ENCODE data around the gene TPM4. TPM values are rescaled to one million over a fixed set of nuclear protein-coding genes. Genes with fewer than 3 reads are reported as not detected.

The TPM4 gene
- total RNA-seq, 1 donor from 2014 or later: 275 TPM

DNA sequence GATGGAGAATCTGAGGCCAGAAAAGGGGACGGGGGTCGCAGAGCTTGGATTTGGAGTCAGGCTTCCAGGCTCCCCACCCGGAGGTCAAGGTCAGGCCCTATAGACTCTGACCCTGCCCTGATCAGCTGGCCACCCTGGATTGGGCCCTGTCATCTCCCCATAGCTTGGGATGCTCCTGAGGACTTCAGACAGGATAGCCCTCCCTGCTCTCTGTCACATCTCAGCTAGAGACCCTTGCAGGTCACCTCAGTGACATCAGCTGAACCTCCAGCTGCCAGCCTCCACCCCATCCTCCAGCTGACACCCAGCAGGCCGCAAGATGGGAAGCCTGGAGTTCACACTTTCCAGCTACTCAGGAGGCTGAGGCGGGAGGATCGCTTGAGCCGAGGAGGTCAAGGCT is 2.8 kb upstream of the TPM4 start:
- Mint-ChIP-seq H3K36me3 (ENCODE audit: insufficient read depth) (no peaks in the 10 kb centered on the region), H3K27me3 (no peaks in the 10 kb centered on the region), H3K27ac (no peak overlapping the region), H3K9me3 (ENCODE audit: low read depth) (no peaks in the 10 kb centered on the region), H3K4me3 (ENCODE audit: low read depth) (no peak overlapping the region), H3K4me1 (ENCODE audit: low read depth) (peaks cover 11% of the 10 kb centered on the region)
- no peak for DNase-seq (ENCODE audit: low spot score, unreplicated experiment)
- TF ChIP-seq, protein P1, sequence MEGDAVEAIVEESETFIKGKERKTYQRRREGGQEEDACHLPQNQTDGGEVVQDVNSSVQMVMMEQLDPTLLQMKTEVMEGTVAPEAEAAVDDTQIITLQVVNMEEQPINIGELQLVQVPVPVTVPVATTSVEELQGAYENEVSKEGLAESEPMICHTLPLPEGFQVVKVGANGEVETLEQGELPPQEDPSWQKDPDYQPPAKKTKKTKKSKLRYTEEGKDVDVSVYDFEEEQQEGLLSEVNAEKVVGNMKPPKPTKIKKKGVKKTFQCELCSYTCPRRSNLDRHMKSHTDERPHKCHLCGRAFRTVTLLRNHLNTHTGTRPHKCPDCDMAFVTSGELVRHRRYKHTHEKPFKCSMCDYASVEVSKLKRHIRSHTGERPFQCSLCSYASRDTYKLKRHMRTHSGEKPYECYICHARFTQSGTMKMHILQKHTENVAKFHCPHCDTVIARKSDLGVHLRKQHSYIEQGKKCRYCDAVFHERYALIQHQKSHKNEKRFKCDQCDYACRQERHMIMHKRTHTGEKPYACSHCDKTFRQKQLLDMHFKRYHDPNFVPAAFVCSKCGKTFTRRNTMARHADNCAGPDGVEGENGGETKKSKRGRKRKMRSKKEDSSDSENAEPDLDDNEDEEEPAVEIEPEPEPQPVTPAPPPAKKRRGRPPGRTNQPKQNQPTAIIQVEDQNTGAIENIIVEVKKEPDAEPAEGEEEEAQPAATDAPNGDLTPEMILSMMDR (IDR thresholded peaks at IDR 0.05; ENCODE audit: unreplicated experiment): no peak

DNA sequence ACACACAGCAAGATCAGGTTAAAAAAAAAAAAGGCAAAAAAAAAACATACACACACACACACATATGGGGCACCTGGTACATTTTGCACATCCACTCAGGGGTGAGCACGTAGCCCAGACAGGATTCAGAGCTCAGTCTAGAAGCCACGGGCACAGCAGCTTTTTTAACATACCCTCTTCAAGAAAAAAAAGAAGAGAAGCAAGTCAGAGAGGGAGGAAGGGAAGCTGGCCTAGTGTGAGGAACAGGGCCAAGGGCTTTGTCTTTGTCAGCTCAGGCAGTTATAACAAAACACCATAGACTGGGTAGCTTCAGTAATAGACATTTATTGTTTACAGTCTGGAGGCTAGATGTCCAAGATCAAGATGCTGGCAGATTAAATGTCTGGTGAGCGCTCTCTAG is 2.3 kb upstream of the TPM4 start:
- TF ChIP-seq, protein P1 (IDR thresholded peaks at IDR 0.05; ENCODE audit: unreplicated experiment): no peak
- DNase-seq (ENCODE audit: low spot score, unreplicated experiment): no peak
- Mint-ChIP-seq H3K4me3 (ENCODE audit: low read depth) (peak overlapping the region; percentile 17), H3K4me1 (ENCODE audit: low read depth) (peaks cover 16% of the 10 kb centered on the region), H3K27me3 (no peaks in the 10 kb centered on the region), H3K27ac (no peak overlapping the region), H3K9me3 (ENCODE audit: low read depth) (no peaks in the 10 kb centered on the region), H3K36me3 (ENCODE audit: insufficient read depth) (no peaks in the 10 kb centered on the region)

DNA sequence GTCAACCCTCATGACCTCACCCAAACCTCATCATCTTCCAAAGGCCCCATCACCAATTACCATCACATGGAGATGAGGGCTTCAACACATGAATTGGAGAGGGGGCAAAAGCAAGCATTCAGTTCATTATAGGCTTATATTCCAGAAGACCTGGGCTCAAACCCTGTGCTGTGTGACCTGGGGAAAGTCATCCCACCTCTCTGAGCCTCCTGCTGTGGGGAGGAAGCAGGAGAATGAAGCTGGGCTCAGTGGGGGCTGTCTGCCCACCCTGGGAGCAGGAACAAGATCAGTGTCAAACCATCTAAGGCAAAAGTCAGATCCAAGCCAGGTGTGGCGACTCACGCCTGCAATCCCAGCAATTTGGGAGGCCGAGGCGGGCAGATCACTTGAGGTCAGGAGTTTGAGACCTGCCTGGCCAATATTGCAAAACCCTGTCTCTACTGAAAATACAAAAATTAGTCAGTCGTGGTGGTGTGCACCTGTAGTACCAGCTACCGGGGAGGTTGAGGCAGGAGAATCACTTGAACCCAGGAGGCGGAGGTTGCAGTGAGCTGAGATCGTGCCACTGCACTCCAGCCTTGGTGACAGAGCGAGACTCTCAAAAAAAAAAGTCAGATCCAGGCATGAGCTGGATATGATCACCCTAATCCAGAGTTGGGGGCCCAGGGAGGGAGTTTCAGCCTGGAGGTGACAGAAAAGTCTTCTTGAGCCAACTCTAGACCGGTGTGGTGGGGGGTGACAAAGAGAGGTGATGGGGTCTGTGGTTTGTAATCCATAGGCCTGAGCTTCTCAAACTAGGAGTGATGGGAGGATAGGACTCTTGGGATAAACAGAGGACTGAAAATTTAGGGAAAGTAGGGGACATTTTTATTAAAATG is 1.6 kb upstream of the TPM4 start:
- TF ChIP-seq, protein P1 (IDR thresholded peaks at IDR 0.05; ENCODE audit: unreplicated experiment): no peak
- H3K27me3 Mint-ChIP-seq: no peaks in the 10 kb centered on the region
- no peaks in the 10 kb centered on the region for H3K9me3 Mint-ChIP-seq (ENCODE audit: low read depth)
- peak overlapping the region; percentile 84 for H3K4me3 Mint-ChIP-seq (ENCODE audit: low read depth)
- DNase-seq (ENCODE audit: low spot score, unreplicated experiment): no peak
- H3K4me1 Mint-ChIP-seq (ENCODE audit: low read depth): peaks cover 21% of the 10 kb centered on the region
- peak overlapping the region; percentile 96 for H3K27ac Mint-ChIP-seq
- peaks cover 2% of the 10 kb centered on the region for H3K36me3 Mint-ChIP-seq (ENCODE audit: insufficient read depth)

DNA sequence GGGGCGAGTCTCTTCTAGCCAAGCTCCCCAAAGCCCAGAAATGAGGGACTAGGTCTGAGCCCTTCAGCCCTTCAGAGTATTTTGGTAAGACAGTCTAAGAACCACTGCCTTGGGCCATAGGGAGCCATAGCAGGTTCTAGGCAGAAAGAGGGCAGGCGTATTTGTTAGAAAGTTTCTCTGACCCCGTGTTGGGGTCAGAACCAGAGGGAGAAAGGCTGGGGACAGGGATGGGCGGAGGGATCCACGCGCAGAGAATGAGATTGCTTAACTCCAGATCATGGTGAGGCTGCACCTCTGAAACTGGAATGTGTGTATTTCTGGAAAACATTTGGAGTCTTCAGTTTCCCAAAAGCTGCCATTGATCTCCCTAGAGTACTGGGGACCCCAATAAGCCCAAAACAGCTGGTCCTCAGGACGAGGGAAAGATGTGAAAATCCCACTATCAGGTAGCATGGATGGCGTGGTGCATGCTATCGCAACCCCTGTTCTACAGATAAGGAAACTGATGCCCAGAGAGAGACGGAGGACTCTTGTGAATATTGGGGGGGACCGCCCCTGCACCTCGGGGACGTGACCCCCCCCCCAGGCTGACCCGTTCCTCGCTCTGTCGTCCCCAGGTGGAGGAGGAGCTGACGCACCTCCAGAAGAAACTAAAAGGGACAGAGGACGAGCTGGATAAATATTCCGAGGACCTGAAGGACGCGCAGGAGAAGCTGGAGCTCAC is 703 bp upstream of the TPM4 start:
- peak overlapping the region; percentile 96 for H3K27ac Mint-ChIP-seq
- H3K36me3 Mint-ChIP-seq (ENCODE audit: insufficient read depth): peaks cover 2% of the 10 kb centered on the region
- H3K27me3 Mint-ChIP-seq: no peaks in the 10 kb centered on the region
- no peak for DNase-seq (ENCODE audit: low spot score, unreplicated experiment)
- H3K4me3 Mint-ChIP-seq (ENCODE audit: low read depth): peak overlapping the region; percentile 84
- peaks cover 21% of the 10 kb centered on the region for H3K4me1 Mint-ChIP-seq (ENCODE audit: low read depth)
- TF ChIP-seq, protein P1 (IDR thresholded peaks at IDR 0.05; ENCODE audit: unreplicated experiment): no peak
- no peaks in the 10 kb centered on the region for H3K9me3 Mint-ChIP-seq (ENCODE audit: low read depth)

DNA sequence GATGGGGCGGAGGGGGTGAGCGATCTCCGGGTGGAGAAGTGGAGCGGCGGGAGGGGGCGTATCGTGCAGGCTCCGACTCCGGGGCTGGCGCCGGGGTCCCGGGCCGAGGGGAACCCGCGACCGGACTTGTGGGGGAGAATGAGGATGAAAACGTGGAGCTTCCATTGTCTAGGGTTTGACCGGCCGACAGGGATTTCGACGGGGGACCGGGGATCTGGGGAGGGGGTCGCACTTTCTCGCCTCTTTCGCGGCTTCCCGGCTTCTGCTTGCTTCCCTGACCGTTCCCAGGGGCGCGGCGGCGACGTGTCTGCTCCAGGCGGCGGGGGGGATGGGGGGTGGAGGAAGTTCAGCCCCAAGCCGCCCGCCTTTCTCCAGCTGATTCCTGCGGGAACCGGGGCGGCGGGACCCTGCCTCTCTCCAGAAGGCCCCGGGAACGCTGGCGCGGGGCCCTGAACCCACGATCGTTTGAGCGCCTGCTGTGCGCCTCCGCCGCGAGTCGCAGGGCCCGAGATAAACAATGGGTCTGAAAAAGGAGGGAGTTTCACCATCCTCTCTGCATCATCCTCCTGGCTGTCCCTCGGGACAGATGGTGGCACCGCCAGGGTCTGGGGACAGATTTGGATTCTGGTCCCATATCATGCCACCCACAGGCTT is 790 bp downstream of the TPM4 start:
- Mint-ChIP-seq H3K27ac (peak overlapping the region; percentile 94), H3K4me3 (ENCODE audit: low read depth) (peak overlapping the region; percentile 84), H3K27me3 (no peaks in the 10 kb centered on the region), H3K36me3 (ENCODE audit: insufficient read depth) (peaks cover 8% of the 10 kb centered on the region), H3K9me3 (ENCODE audit: low read depth) (no peaks in the 10 kb centered on the region), H3K4me1 (ENCODE audit: low read depth) (peaks cover 22% of the 10 kb centered on the region)
- TF ChIP-seq, protein P1 (IDR thresholded peaks at IDR 0.05; ENCODE audit: unreplicated experiment): no peak
- DNase-seq (ENCODE audit: low spot score, unreplicated experiment): no peak
